ENCODE data around the gene TLK2. TPM values are rescaled to one million over a fixed set of nuclear protein-coding genes. Genes with fewer than 3 reads are reported as not detected.

Gene TLK2
- total RNA-seq, 1 donor from 2014 or later = 57.0 TPM

DNA sequence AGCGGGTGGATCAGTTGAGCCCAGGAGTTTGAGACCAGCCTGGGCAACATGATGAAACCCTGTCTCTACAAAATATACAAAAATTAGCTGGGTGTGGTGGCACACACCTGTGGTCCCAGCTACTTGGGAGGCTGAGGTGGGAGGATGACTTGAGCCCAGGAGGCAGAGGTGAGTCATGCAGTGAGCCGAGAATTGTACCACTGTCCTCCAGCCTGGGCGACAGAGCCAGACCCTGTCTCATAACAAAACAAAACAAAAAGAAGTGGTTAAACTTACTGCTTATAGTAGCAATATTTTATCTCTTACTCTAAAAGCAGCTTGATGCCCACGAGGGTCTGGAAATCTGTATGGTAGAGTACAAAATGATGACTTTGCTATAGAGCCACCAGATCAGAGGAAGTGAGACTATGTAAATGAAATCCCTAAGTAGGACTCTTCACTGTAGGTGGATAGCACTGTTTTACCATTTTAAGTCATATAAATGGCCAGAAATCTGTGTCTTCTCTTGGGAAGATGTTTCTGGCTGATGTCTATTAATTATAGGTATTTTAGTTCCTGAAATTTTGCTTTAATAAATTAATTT is 88.5 kb downstream of the TLK2 start:
- Mint-ChIP-seq H3K4me3 (no peak overlapping the region), H3K27ac (no peak overlapping the region), H3K4me1 (no peaks in the 10 kb centered on the region), H3K9me3 (no peaks in the 10 kb centered on the region), H3K27me3 (no peaks in the 10 kb centered on the region), H3K36me3 (ENCODE audit: low read depth) (peaks cover 69% of the 10 kb centered on the region)
- POLR2A ChIA-PET = no interaction called here
- no peak for ATAC-seq (ENCODE audit: low read depth)
- DNase-seq = no peak
- CTCF ChIA-PET = no interaction called here
- intact Hi-C loops (cut with micrococcal nuclease) = no loop called here
- TF ChIP-seq, protein P1, sequence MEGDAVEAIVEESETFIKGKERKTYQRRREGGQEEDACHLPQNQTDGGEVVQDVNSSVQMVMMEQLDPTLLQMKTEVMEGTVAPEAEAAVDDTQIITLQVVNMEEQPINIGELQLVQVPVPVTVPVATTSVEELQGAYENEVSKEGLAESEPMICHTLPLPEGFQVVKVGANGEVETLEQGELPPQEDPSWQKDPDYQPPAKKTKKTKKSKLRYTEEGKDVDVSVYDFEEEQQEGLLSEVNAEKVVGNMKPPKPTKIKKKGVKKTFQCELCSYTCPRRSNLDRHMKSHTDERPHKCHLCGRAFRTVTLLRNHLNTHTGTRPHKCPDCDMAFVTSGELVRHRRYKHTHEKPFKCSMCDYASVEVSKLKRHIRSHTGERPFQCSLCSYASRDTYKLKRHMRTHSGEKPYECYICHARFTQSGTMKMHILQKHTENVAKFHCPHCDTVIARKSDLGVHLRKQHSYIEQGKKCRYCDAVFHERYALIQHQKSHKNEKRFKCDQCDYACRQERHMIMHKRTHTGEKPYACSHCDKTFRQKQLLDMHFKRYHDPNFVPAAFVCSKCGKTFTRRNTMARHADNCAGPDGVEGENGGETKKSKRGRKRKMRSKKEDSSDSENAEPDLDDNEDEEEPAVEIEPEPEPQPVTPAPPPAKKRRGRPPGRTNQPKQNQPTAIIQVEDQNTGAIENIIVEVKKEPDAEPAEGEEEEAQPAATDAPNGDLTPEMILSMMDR (IDR thresholded peaks at IDR 0.05) = no peak

DNA sequence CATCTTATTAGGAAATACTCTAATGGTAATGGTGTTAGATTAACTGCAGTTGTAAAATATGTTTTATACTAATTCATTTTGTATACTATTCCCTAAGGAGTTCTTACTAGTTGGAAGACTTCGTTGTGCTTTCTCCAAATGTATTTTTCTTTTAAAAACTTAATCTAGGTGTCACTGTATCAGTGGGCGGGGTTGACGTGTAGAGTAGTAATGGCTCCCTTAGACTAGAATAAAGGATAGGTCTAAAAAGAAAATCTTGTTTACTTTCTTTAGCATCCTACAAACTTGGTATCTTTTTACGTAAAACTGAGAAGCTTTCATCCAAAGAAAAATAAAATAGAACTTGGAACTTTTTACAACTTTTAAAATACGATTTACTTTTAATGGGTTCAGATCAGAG is 93.9 kb downstream of the TLK2 start:
- TF ChIP-seq, protein P1 (IDR thresholded peaks at IDR 0.05) = no peak
- Mint-ChIP-seq H3K9me3 (no peaks in the 10 kb centered on the region), H3K4me3 (no peak overlapping the region), H3K27me3 (no peaks in the 10 kb centered on the region), H3K27ac (no peak overlapping the region), H3K36me3 (ENCODE audit: low read depth) (peaks cover 73% of the 10 kb centered on the region), H3K4me1 (peaks cover 9% of the 10 kb centered on the region)
- DNase-seq (no peak), ATAC-seq (ENCODE audit: low read depth) (no peak)
- ChIA-PET CTCF (no interaction called here), POLR2A (no interaction called here)
- intact Hi-C loops (cut with micrococcal nuclease) = no loop called here

DNA sequence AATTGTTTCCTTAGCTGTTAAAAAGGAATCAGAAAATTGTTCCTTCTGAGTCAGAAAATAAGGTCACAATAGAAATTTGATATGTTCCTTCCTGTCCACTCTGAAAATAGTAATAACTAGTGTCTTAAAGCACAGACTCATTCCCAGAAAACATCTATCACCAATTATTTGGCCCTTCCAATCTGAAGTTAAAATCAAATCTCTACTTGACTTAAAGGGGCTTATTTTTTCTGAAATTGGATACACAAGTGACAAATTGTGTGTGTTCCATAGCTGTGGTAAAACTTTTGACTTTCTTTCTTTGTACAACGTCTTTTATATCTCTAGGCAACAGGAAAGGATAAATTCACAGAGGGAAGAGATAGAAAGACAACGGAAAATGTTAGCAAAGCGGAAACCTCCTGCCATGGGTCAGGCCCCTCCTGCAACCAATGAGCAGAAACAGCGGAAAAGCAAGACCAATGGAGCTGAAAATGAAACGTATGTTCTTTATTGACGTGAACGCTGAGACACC is 94.3 kb downstream of the TLK2 start:
- no peak for ATAC-seq (ENCODE audit: low read depth)
- DNase-seq = no peak
- peaks cover 9% of the 10 kb centered on the region for H3K4me1 Mint-ChIP-seq
- intact Hi-C loops (cut with micrococcal nuclease) = no loop called here
- H3K27ac Mint-ChIP-seq = no peak overlapping the region
- POLR2A ChIA-PET = no interaction called here
- TF ChIP-seq, protein P1 (IDR thresholded peaks at IDR 0.05) = no peak
- CTCF ChIA-PET = no interaction called here
- peaks cover 76% of the 10 kb centered on the region for H3K36me3 Mint-ChIP-seq (ENCODE audit: low read depth)
- H3K27me3 Mint-ChIP-seq = no peaks in the 10 kb centered on the region
- H3K4me3 Mint-ChIP-seq = no peak overlapping the region
- H3K9me3 Mint-ChIP-seq = no peaks in the 10 kb centered on the region

DNA sequence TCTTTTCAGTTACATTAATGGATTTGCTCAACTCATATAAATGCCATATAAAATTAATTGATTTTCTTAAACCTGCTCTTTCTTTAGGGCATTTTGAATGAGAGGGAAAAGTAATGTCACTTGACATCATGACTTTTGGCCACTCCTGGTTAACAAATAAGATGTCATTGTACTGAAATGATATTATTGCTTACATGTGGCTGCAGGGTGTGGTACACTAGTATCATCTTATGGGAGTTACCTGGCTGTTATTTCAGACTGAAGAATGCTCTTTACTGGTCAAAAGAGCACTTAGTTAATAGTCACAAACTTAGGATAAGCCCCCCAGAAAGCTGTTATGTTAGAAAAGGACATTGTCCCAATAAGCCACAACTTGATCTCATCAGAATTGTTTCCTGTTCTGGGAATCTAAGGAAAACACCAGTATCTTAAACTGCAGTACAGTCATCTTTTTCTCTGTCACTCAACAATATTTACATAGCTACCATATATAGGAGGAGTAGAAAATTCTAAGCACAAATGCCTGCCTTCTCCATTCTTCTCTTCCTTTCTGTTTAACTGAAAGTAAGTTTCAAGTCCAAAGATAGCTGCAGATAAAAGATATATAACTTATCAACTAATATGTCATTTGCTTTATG is 95.0 kb downstream of the TLK2 start:
- Mint-ChIP-seq H3K36me3 (ENCODE audit: low read depth) (peaks cover 77% of the 10 kb centered on the region), H3K9me3 (no peaks in the 10 kb centered on the region), H3K27ac (no peak overlapping the region), H3K27me3 (no peaks in the 10 kb centered on the region), H3K4me1 (peaks cover 9% of the 10 kb centered on the region), H3K4me3 (no peak overlapping the region)
- ChIA-PET POLR2A (no interaction called here), CTCF (no interaction called here)
- TF ChIP-seq, protein P1 (IDR thresholded peaks at IDR 0.05) = no peak
- intact Hi-C loops (cut with micrococcal nuclease) = no loop called here
- DNase-seq (no peak), ATAC-seq (ENCODE audit: low read depth) (no peak)

DNA sequence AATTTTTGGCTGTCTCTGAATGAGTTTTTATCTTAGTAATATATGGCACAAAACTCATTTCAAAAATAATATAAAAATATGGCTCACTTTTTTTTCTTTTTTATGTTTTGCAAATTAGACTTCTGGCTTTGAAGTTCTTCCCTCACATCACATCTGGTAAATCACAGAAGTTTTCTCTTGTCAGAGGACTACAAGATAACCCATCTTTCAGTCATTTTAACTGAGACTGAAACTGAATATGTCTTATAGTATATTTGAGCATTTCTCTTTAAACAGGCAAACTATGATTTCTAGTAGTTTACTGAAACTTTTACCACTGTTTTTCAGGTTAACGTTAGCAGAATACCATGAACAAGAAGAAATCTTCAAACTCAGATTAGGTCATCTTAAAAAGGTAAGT is 97.8 kb downstream of the TLK2 start:
- TF ChIP-seq, protein P1 (IDR thresholded peaks at IDR 0.05) = no peak
- DNase-seq = no peak
- Mint-ChIP-seq H3K4me3 (no peak overlapping the region), H3K36me3 (ENCODE audit: low read depth) (peaks cover 83% of the 10 kb centered on the region), H3K4me1 (peaks cover 9% of the 10 kb centered on the region), H3K27ac (no peak overlapping the region), H3K27me3 (no peaks in the 10 kb centered on the region), H3K9me3 (no peaks in the 10 kb centered on the region)
- ATAC-seq (ENCODE audit: low read depth) = no peak
- intact Hi-C loops (cut with micrococcal nuclease) = no loop called here
- CTCF ChIA-PET = no interaction called here
- POLR2A ChIA-PET = no interaction called here

All from activated B cell treated with CpG ODN at 0.5 μM for 24 hours (primary cell).